CD4-positive, alpha-beta T cell treated with Interleukin-15 for 4 hours (primary cell): Measurements from ENCODE around the gene LRBA.
A peak's percentile ranks its signal among the peaks of the same experiment; 100 is the strongest.

ENCODE experiments used
- DNase-seq: peaks from one replicate; pipeline ENCODE4 v3.0.0-alpha.2; 2020; ENCODE audit warnings: low spot score

The LRBA gene

GRCh38 chr4:150264595-150265161, 750.4 kb downstream of the LRBA start:
- no peak for DNase-seq

- DNase-seq = no peak
Observed at GRCh38 chr4:150262611-150263010, 752.5 kb downstream of the LRBA start.

GRCh38 chr4:150261571-150261970, 753.5 kb downstream of the LRBA start:
- no peak for DNase-seq

- no peak for DNase-seq
Observed at GRCh38 chr4:150259861-150260567, 755.1 kb downstream of the LRBA start.

GRCh38 chr4:150258569-150258968, 756.5 kb downstream of the LRBA start:
- no peak for DNase-seq

GRCh38 chr4:150256841-150257730, 758.0 kb downstream of the LRBA start:
- DNase-seq = no peak

- no peak for DNase-seq
Observed at GRCh38 chr4:150256225-150256620, 758.9 kb downstream of the LRBA start.

GRCh38 chr4:150255610-150256224, 759.4 kb downstream of the LRBA start:
- DNase-seq = no peak

GRCh38 chr4:150253965-150254630, 761.0 kb downstream of the LRBA start:
- no peak for DNase-seq

GRCh38 chr4:150253416-150253815, 761.7 kb downstream of the LRBA start:
- no peak for DNase-seq

- no peak for DNase-seq
Observed at GRCh38 chr4:150252741-150253140, 762.3 kb downstream of the LRBA start.

GRCh38 chr4:150252306-150252705, 762.8 kb downstream of the LRBA start:
- no peak for DNase-seq

GRCh38 chr4:150251752-150252190, 763.3 kb downstream of the LRBA start:
- DNase-seq = no peak

- DNase-seq = no peak
Observed at GRCh38 chr4:150250998-150251651, 764.0 kb downstream of the LRBA start.

- DNase-seq = no peak
Observed at GRCh38 chr4:150250293-150250997, 764.6 kb downstream of the LRBA start.

GRCh38 chr4:150248181-150248580, 766.9 kb downstream of the LRBA start:
- DNase-seq = no peak

GRCh38 chr4:150247184-150247583, 767.9 kb downstream of the LRBA start:
- no peak for DNase-seq

GRCh38 chr4:150244600-150244999, 770.5 kb downstream of the LRBA start:
- DNase-seq = no peak

- DNase-seq = no peak
Observed at GRCh38 chr4:150243932-150244331, 771.2 kb downstream of the LRBA start.

GRCh38 chr4:150242820-150243458, 772.1 kb downstream of the LRBA start:
- peak; percentile 9 for DNase-seq
